Heart left ventricle (tissue), 13 donors: ENCODE measurements around the gene GPATCH11.

Source experiments
- POLR2A ChIP-seq, 2 donors: fragments of 450-650 bp; IDR thresholded peaks; one replicate each; pipeline ENCODE4 v1.6.1; 2017; ENCODE audit warnings: antibody characterized with exemption in 2 of 2, mild to moderate bottlenecking in 2 of 2, moderate library complexity in 2 of 2
- TF ChIP-seq, protein P1 (sequence below), 12 donors: fragments of 200-600 bp; sonication (generic) in 4 of 12; IDR thresholded peaks; one replicate each; pipeline versions ENCODE4 v1.5.0 to v1.8.0; 2018 to 2022; ENCODE audit warnings: antibody characterized with exemption in 12 of 12, mild to moderate bottlenecking in 5 of 12
- donor health status: ischemic (EF 13 %, LVEDD 7.1; RV severe dilation, severe dysfunction).
- donor health status: DM: no; HTN: yes; CAD: no.
- donor health status: DM: no; HTN: no; CAD: no.
- donor health status: ischemic (EF 25% LVEDD 6.9; RV normal size, moderate dysfunction).
- donor health status: ischemic (EF 25% LVEDD 5.7; RV mildly dilated, moderate dysfunction).
- donor health status: ischemic (EF 35%, LVEDD 5.7; RV mildly dilated, moderate dysfunction).
- donor health status: nonischemic (EF 11% LVEDD 7.7; RV severe dilation, severe dysfunction).
- donor health status: DM: yes; HTN: yes; CAD: no.
- donor health status: PGD.
- donor health status: ischemic (EF 29% LVEDD 5.4; RV normal size, mild dysfunction).
- donor health status: nonischemic (EF 23%, LVEDD 6.1; RV moderate dilation, normal function).

DNA sequence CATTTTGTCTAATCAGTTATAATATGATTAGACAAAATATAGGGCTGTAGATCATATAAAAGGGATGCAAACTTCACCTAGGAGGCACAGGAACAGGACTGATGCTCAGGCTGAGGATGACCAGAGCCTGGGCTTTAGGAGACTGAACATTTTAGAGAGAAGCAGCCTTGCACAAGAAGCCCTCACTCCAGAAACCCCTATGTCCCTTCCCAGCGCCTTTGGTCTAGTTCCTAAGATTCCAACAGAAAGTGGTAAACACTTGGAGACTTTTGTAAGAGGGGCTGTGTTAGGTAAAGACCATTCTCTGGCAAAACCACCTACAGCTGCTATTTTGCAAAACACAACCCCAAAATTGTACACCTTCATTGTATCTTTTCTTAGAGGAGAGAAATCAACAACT is 33.2 kb downstream of the GPATCH11 start:
- TF ChIP-seq, protein P1, sequence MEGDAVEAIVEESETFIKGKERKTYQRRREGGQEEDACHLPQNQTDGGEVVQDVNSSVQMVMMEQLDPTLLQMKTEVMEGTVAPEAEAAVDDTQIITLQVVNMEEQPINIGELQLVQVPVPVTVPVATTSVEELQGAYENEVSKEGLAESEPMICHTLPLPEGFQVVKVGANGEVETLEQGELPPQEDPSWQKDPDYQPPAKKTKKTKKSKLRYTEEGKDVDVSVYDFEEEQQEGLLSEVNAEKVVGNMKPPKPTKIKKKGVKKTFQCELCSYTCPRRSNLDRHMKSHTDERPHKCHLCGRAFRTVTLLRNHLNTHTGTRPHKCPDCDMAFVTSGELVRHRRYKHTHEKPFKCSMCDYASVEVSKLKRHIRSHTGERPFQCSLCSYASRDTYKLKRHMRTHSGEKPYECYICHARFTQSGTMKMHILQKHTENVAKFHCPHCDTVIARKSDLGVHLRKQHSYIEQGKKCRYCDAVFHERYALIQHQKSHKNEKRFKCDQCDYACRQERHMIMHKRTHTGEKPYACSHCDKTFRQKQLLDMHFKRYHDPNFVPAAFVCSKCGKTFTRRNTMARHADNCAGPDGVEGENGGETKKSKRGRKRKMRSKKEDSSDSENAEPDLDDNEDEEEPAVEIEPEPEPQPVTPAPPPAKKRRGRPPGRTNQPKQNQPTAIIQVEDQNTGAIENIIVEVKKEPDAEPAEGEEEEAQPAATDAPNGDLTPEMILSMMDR (IDR thresholded peaks at IDR 0.05), result no peak
- TF ChIP-seq POLR2A (IDR thresholded peaks at IDR 0.05), result no peak
